IMR-90 (cell line): ENCODE results near the gene EPN2.

ENCODE experiments used
- BHLHE40 ChIP-seq: fragments of 150-350 bp; IDR thresholded peaks from 2 replicates; pipeline ENCODE4 v1.6.1; 2016; ENCODE audit warnings: mild to moderate bottlenecking, low read depth, low read length
- CTCF ChIP-seq: conservative IDR thresholded peaks from 2 replicates; pipeline ENCODE4 v1.5.1; 2012; ENCODE audit warnings: mild to moderate bottlenecking, low read depth, low read length, improper control_type of control experiment
- FOS ChIP-seq: fragments of 150-350 bp; IDR thresholded peaks from 2 replicates; pipeline ENCODE4 v1.6.1; 2016; ENCODE audit warnings: low read depth, low read length
- MAFK ChIP-seq: IDR thresholded peaks from 2 replicates; pipeline ENCODE4 v1.6.1; 2012; ENCODE audit warnings: low read depth, low read length, improper control_type of control experiment
- NFE2L2 ChIP-seq: fragments of 150-350 bp; IDR thresholded peaks from 2 replicates; pipeline ENCODE4 v1.6.1; 2016; ENCODE audit warnings: low read depth, mild to moderate bottlenecking, low read length
- POLR2A ChIP-seq: IDR thresholded peaks from 2 replicates; pipeline ENCODE4 v1.6.1; 2012; ENCODE audit warnings: mild to moderate bottlenecking, low read depth, low read length

GRCh38 chr17:19371259-19372010, 134.3 kb downstream of the EPN2 start:
- TF ChIP-seq CTCF = no peak
- TF ChIP-seq POLR2A = no peak
- TF ChIP-seq FOS = no peak
- TF ChIP-seq NFE2L2 = no peak
- TF ChIP-seq MAFK = no peak
- TF ChIP-seq BHLHE40 = no peak
